ENCODE measurements around the gene RAB40C. TPM values are rescaled to one million over a fixed set of nuclear protein-coding genes. Genes with fewer than 3 reads are reported as not detected.
A peak's percentile ranks its signal among the peaks of the same experiment; 100 is the strongest.

RAB40C gene
- total and polyA plus RNA-seq, 2 experiments from 2014 or later: 9.5 to 18.8 TPM

DNA sequence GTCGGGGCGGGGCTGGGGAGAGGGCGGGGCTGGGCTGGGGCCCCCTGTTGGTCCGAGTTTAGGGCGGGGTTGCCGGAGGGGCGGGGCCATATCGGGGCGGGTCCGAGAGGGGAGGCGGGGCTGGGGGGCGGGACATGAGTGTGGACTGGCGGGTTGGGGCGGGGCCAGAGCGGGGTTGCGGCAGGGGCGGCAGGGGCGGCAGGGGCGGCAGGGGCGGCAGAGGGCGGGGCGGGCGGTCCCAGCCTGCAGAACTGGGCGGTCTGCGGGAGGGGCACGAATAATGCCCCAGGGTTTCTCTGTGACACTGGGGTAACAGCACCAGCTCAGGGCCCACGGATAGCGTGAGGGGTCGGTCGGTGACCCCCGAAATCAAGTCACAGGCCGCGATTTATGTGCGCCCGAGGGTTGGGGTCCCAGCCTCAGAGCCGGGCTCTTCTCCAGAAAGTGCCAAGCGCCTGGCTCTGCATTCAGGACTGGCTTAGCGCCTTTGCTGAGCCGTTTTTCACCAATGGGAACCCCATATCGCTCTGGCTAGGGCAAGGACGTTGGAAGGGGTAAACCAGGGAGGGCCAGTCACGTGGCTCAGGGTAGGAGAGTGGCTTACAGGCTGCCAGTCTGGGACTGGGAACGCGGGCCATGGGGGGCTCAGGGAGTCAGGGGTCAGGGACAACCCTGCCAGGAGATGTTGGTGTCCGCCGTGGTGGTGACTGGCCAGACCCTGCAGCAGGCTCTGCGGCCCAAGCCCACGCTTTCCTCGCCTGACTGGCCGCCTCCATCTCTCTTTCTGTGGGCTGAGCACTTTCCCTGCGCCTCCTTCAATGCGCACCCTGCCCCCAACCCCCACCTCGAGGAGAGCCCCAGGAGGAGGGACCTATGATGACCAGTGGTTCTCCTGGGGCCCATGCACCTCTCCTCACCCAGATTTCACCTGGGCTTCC lies 47.5 kb downstream of the RAB40C start:
- Histone ChIP-seq H3K79me2 (ENCODE audit: insufficient read depth) (peaks cover 14% of the 10 kb centered on the region), H3K9ac (peak overlapping the region; percentile 80), H4K20me1 (ENCODE audit: insufficient read depth) (no peaks in the 10 kb centered on the region), H3K9me2 (ENCODE audit: insufficient read depth) (no peaks in the 10 kb centered on the region), H3K27ac (peak overlapping the region; percentile 85), H3K4me3 (peak overlapping the region; percentile 90), H3K36me3 (ENCODE audit: low read depth) (no peaks in the 10 kb centered on the region), H3K9me3 (ENCODE audit: low read depth) (no peaks in the 10 kb centered on the region), H3K27me3 (replicated peaks; ENCODE audit: insufficient read depth) (no peaks in the 10 kb centered on the region), H2AFZ (peak overlapping the region; percentile 84), H3K4me1 (ENCODE audit: insufficient read depth) (0 out of 2 replicates have a peak, but pooled peaks cover 3% of the 10 kb centered on the region), H3F3A (ENCODE audit: insufficient read depth) (peaks cover 9% of the 10 kb centered on the region), H3K4me2 (ENCODE audit: unreplicated experiment) (no peak overlapping the region)
- in situ Hi-C loops (cut with MboI): no loop called here
- WGBS, 2 experiments (ENCODE audit: low coverage in 1 of 2, low lambda C conversion rate in 2 of 2, missing lambda C conversion rate in 2 of 2): 22 to 23% methylated on average over 27 to 51 of the region's 53 CpGs
- DNase-seq: peak; percentile 94
- TF ChIP-seq EZH2 (IDR thresholded peaks at IDR 0.05; ENCODE audit: insufficient read depth, poor library complexity, severe bottlenecking) (no peak), EZH2phosphoT487 (IDR thresholded peaks at IDR 0.05; ENCODE audit: insufficient read depth, low read depth) (no peak)

GRCh38 chr16:638034-638543 lies 48.2 kb downstream of the RAB40C start:
- in situ Hi-C loops (cut with MboI): no loop called here
- no peak overlapping the region for H3K4me2 ChIP-seq (ENCODE audit: unreplicated experiment)
- H3K9me3 ChIP-seq (ENCODE audit: low read depth): no peaks in the 10 kb centered on the region
- H3K27ac ChIP-seq: no peak overlapping the region
- 0 out of 2 replicates have a peak, but pooled peaks cover 6% of the 10 kb centered on the region for H3K4me1 ChIP-seq (ENCODE audit: insufficient read depth)
- no peak overlapping the region for H3K4me3 ChIP-seq
- H3K9ac ChIP-seq: no peak overlapping the region
- peaks cover 19% of the 10 kb centered on the region for H3K79me2 ChIP-seq (ENCODE audit: insufficient read depth)
- no peaks in the 10 kb centered on the region for H4K20me1 ChIP-seq (ENCODE audit: insufficient read depth)
- peaks cover 9% of the 10 kb centered on the region for H3F3A ChIP-seq (ENCODE audit: insufficient read depth)
- no peaks in the 10 kb centered on the region for H3K27me3 ChIP-seq (replicated peaks; ENCODE audit: insufficient read depth)
- WGBS, 2 experiments (ENCODE audit: low coverage in 1 of 2, low lambda C conversion rate in 2 of 2, missing lambda C conversion rate in 2 of 2): 80 to 83% methylated on average over 15 of the region's 15 CpGs
- no peaks in the 10 kb centered on the region for H3K9me2 ChIP-seq (ENCODE audit: insufficient read depth)
- TF ChIP-seq EZH2 (IDR thresholded peaks at IDR 0.05; ENCODE audit: insufficient read depth, poor library complexity, severe bottlenecking): no peak
- no peak for TF ChIP-seq EZH2phosphoT487 (IDR thresholded peaks at IDR 0.05; ENCODE audit: insufficient read depth, low read depth)
- no peak overlapping the region for H2AFZ ChIP-seq
- no peaks in the 10 kb centered on the region for H3K36me3 ChIP-seq (ENCODE audit: low read depth)
- DNase-seq: no peak

DNA sequence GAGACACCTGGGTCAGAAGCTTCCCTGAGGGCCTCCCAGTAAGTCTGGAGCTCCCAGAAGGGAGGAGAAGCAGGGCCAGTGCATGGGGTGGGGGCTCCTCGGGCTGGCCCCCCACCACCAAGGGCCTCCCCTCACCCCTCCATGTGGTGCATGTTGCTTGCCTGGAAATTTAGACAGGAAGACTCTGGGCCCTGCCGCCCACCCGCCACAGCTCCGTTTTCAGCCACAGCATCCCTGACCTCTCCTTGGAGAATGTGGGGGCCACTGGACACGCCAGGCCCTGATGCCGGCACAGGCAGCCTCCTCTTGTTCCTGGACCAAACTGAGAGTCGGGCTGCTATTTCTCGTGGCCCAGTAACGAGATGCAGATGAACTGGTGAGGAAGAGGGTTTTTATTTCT lies 49.0 kb downstream of the RAB40C start:
- H3K27me3 ChIP-seq (replicated peaks; ENCODE audit: insufficient read depth): no peaks in the 10 kb centered on the region
- in situ Hi-C loops (cut with MboI): no loop called here
- no peak overlapping the region for H2AFZ ChIP-seq
- H4K20me1 ChIP-seq (ENCODE audit: insufficient read depth): no peaks in the 10 kb centered on the region
- no peak for TF ChIP-seq EZH2phosphoT487 (IDR thresholded peaks at IDR 0.05; ENCODE audit: insufficient read depth, low read depth)
- TF ChIP-seq EZH2 (IDR thresholded peaks at IDR 0.05; ENCODE audit: insufficient read depth, poor library complexity, severe bottlenecking): no peak
- H3K4me1 ChIP-seq (ENCODE audit: insufficient read depth): 0 out of 2 replicates have a peak, but pooled peaks cover 6% of the 10 kb centered on the region
- H3K9ac ChIP-seq: no peak overlapping the region
- no peak overlapping the region for H3K4me3 ChIP-seq
- H3K79me2 ChIP-seq (ENCODE audit: insufficient read depth): peaks cover 19% of the 10 kb centered on the region
- no peak overlapping the region for H3K4me2 ChIP-seq (ENCODE audit: unreplicated experiment)
- no peak overlapping the region for H3K27ac ChIP-seq
- H3K9me2 ChIP-seq (ENCODE audit: insufficient read depth): no peaks in the 10 kb centered on the region
- 56 to 63% methylated on average over 9 of the region's 9 CpGs for WGBS, 2 experiments (ENCODE audit: low coverage in 1 of 2, low lambda C conversion rate in 2 of 2, missing lambda C conversion rate in 2 of 2)
- no peak for DNase-seq
- H3K36me3 ChIP-seq (ENCODE audit: low read depth): no peaks in the 10 kb centered on the region
- no peaks in the 10 kb centered on the region for H3K9me3 ChIP-seq (ENCODE audit: low read depth)
- peaks cover 9% of the 10 kb centered on the region for H3F3A ChIP-seq (ENCODE audit: insufficient read depth)

DNA sequence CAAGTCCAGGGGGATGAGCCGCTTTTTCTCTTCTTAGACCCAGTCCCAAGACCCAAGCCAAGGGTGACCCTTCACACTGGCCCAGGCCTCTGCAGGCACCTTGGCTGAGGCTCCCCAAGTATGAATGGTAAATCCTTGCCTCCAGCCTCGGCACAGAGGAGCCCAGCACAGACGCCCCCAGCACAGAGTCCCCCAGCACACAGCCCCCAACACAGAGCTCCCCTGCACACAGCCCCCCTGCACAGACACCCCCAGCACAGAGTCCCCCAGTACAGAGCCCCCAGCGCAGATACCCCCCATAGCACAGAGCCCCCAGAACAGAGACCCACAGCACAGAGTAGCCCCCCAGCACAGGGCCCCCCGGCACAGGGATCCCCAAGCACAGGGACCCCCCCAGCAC lies 50.7 kb downstream of the RAB40C start:
- Histone ChIP-seq H3K36me3 (ENCODE audit: low read depth) (no peaks in the 10 kb centered on the region), H3K79me2 (ENCODE audit: insufficient read depth) (peaks cover 7% of the 10 kb centered on the region; the same call in 1 of the 2 replicates), H3K9me3 (ENCODE audit: low read depth) (no peaks in the 10 kb centered on the region), H3K9me2 (ENCODE audit: insufficient read depth) (no peaks in the 10 kb centered on the region), H4K20me1 (ENCODE audit: insufficient read depth) (no peaks in the 10 kb centered on the region), H3K27me3 (replicated peaks; ENCODE audit: insufficient read depth) (no peaks in the 10 kb centered on the region), H3K27ac (no peak overlapping the region), H3K9ac (no peak overlapping the region), H3K4me3 (no peak overlapping the region), H3F3A (ENCODE audit: insufficient read depth) (peaks cover 9% of the 10 kb centered on the region), H3K4me2 (ENCODE audit: unreplicated experiment) (no peak overlapping the region), H3K4me1 (ENCODE audit: insufficient read depth) (0 out of 2 replicates have a peak, but pooled peaks cover 4% of the 10 kb centered on the region), H2AFZ (no peak overlapping the region)
- in situ Hi-C loops (cut with MboI): no loop called here
- TF ChIP-seq EZH2phosphoT487 (IDR thresholded peaks at IDR 0.05; ENCODE audit: insufficient read depth, low read depth): no peak
- TF ChIP-seq EZH2 (IDR thresholded peaks at IDR 0.05; ENCODE audit: insufficient read depth, poor library complexity, severe bottlenecking): no peak
- 77 to 91% methylated on average over 3 of the region's 5 CpGs for WGBS, 2 experiments (ENCODE audit: low coverage in 1 of 2, low lambda C conversion rate in 2 of 2, missing lambda C conversion rate in 2 of 2)
- no peak for DNase-seq
